GM19438 (cell line): Measurements from ENCODE around the gene CORO1C.
"Not testable (repeated sequence)": the region's sequence is repeated elsewhere in the genome, so short reads cannot be mapped to it uniquely, and the experiment has no call there.

ENCODE experiments used
- ATAC-seq: cut with Tn5 transposase; IDR thresholded peaks from one replicate; pipeline ENCODE4 v1.9.1; 2021; ENCODE audit warnings: low read depth; ENCODE audit not compliant: unreplicated experiment

CORO1C gene

DNA sequence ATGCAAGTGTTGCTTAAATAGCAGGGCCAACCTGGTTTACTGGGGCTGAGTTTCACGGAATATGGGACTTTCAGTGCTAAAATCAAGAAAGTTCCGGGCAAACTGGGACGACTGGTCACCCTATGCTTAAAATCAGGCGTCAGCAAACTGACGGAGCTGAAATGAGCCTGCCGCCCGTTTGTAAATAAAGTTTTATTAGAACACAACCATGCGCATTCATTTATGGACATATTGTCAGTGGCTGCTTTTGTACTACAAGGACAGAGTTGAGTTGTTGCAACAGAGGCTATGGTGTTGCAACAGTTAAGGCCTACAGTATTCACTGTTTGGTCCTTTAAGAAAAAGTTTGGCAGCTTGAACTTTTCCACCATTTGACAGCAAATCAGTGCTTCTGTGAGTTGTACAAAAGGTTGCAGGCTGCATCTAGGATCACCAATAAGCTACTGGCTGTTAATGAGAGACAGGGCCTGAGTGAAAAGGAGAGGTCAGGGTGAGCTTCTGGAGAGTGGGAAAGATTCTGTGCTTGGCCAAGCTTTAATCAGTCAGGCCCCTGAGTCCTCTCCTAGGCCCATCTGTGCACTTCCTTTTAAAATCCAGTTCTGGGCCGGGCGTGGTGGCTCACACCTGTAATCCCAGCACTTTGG lies 111.0 kb downstream of the CORO1C start:
- no peak for ATAC-seq

DNA sequence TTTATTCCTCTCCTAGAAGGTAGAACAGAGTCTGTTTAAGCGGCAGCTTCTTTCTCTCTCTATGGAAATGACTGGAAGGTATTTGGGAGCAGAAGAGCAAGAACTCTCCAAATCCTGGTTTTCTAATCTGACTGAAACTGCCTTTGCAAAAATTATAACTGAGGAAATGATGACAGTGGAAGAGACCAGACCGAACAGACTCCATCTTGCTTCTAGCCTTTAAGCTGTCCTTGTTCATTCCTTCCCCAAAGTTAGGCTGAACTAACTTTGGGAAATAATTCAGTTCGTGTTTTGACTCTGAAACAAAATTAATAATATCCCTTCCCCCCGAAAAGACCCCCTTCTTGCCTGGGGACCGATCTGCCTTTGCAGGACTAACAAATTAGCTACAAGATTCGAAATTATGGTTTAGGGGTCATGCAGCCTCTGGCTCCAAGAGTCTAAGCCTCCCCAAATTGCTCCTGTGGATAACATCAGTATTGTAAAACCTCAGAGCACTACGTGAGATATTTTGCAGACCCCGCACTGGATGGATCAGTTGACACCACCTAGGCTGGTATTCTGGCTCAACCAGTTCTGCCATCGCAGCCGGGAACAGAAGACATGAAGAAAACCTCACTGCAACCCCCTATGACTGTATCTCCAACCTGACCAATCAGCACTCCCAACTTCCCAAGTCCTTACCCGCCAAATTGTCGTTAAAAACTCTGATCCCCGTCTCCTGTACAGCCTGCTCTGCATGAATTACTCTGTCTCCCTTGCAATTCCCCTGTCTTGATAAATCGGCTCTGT lies 111.8 kb downstream of the CORO1C start:
- no peak for ATAC-seq

DNA sequence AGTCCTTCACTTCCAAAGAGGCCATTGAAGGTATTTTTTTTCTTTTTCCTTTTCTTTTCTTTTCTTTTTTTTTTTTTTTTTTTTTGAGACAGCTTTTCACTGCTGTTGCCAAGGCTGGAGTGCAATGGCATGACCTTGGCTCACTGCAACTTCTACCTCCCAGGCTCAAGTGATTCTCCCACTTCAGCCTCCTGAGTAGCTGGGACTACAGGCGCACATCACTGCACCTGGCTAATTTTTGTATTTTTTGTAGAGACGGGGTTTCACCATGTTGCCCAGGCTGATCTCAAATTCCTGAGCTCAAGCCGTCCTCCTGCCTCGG lies 112.4 kb downstream of the CORO1C start:
- ATAC-seq: not testable (repeated sequence)

DNA sequence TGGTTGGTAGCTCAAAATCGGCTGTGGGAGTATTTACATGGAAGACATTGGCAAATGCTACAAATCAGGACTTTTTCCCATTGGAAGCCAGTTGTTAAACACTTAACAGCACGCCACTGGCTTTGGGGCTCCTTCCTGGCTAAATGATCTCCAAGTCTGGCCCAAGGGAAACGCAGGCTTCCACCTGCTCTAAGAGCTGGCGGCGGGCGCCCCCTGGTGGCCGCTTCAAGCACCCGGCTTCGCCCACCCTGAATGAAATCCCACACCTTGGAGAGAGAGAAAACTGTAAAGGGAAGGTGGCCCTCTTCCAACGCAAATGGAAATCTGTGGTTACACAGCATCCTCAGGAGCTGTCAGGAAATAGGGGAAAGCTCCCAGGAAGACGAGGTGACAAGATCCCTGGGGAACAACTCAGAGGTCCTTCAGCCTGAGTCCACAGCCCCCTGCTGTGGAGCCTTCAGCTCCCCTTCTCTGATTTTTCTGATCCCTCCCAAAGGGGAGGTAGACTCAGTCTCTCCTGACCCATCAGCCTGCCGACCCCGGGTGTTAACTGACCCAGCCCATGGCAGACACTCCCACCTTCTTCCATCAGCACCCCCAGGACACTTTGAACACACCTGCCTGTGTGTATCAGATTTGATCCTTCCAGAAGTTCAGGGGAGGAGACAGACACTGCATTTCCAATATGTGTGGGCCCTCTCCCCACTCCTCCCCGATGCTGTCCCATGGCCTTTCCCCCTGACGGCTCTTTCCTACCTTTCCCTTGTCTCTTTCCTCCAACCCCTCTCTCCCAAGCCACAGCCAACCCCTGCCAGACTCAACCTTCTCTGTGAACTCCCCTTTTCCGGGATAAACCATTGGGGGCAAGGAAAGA lies 113.0 kb downstream of the CORO1C start:
- ATAC-seq: no peak

DNA sequence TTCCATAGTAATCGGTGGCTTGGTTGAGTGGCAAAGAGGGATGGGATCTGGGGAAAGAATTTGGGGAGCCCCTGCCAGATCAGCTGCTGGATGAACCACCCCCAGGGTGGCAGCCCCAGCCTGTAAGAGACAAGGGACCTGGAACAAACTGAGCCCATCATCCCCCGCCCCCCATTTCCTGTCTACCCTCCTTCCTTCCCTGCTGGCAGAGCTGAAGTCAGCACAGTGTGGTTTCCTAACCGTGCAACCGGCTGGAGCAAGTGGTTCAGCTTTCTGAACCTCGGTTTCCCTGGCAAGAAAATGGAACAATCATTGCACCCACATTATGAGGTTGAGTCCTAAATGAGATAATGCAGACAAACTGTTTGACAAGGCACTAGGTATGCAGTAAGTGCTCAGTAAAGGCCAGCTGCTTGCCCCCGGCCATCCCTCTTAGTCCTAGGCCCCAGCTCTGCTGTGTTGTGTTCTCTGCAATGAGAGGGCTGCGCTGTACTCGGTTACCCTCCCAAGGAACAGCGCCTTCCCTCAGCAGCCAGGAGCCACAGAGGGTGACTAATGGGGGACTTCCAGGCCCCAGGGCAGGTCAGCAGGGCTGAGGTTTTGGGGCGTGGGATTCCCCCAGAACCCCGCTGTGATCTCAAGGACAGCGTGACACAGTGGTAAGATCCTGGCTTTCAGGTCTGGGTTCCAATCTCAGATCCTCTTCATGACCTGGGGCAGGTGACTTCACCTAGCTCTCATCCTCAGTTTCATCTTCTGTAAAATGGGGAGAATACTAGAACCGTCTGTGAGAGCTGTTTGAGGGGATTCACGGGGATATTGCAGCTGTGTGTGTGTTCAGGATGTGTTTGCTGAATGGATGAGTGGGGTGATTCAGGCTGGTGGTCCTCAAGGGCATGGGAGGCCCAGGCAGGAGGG lies 114.1 kb downstream of the CORO1C start:
- peak; percentile 65 for ATAC-seq

DNA sequence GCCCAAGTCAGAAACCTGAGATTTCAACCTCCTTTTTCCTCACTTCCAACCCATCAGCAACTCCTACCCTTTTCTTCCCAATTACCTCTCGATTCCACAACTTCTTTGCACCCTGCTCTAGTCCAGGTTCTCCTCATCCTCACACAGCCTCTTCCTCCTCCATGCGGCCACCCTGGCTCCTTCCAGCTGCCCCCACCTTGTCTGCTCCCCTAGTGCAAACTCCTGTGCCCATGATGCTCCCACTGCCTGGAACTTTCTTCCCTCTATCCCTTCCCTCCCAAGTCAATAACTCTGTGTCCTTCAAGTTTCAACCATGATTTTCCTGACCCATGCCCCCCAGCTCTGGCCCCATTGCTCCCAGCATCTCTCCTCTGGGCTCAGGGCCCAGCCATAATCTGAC lies 115.0 kb downstream of the CORO1C start:
- no peak for ATAC-seq

DNA sequence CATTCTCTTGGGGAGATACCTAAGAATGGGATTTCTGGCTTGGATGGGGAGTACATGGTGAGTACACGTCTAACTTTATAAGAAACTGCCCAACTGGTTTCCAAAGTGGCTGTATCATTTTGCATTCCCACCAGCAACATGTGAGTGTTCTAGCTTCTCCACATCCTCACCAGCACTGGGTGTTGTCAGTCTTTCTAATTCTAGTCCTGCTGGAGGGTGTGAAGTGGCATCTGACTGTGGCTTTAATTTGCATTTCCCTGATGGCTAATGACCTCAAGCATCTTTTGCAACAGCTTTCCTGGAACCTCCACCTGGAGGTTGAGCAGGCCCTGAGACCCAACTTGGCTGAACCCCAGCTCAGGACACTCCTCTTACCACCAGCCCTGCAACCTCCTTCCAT lies 115.4 kb downstream of the CORO1C start:
- ATAC-seq: no peak

DNA sequence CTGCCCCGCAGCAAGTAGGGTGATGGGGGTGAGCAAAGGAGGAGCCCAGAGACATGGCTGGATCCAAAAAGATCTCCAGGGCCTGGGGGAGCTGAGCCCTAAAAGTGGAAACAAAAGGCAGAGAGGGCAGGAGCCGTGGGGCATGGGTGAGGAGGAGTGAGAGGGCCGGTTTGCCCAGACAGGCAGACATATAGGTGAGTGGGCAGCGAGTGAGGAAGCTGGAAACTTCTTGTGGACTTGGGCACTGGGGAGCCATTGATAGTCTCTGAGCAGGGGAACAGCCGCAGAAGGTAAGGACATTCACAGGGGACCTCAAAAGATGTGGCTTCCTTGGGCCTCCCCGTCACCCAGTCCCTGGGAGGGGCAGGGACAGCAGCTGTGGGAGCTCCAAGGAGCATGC lies 116.7 kb downstream of the CORO1C start:
- no peak for ATAC-seq

DNA sequence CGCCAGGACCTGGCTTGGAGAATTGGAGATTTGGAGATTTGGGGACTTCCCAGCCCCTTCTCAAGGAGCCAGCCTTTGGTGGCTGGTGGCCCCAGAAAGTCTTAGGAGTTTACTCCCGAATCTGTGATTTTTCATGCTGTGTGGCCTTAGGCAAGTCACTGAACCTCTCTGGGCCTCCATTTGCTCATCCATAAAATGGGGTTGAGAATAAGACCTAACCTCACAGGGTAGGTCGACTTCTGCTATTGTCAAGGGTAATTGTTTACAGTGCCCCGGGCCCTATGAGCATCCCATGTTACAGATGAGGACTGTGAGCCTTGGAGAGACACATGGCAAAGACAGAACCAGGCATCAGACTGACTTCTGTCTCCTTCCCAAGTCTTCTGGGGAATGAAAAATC lies 117.3 kb downstream of the CORO1C start:
- ATAC-seq: no peak

DNA sequence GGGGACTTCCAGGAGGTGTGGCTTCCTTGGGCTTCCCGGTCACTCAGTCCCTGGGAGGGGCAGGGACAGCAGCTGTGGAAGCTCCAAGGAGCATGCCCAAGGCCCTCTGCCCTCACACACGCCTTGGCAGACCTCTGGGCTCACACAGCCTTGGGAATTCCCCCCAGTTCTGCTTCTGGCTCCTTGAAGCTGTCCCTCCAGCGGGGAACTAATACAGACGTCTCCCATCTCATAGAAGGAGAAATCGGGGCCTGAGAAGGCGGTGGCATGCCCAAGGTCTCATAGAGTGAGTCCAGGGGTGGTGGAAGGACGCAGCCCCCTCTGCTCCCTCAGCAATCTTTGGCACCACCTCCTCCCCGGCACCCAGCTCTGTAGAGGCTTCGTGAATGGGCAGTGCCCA lies 117.8 kb downstream of the CORO1C start:
- no peak for ATAC-seq

DNA sequence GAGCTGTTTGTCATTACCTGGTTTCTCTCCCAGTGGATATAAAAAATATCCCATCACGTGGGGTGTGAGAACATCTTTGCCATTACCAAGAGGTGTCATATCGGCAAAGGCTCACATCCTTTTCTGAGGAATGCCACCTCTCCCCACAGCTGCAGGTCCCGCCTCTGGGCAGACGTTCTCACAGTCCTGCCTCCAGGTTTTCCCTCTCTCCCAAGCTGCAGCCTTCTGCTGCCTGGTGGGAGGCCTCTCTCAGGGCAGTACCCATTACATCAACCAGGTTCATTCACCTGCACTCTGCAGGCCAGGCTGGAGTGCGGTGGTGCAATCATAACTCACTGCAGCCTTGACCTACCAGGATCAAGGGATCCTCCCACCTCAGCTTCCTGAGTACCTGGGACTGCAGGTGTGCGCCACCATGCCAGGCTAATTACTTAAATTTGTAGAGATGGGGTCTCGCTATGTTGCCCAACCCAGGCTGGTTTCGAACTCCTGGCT lies 118.5 kb downstream of the CORO1C start:
- ATAC-seq: no peak

DNA sequence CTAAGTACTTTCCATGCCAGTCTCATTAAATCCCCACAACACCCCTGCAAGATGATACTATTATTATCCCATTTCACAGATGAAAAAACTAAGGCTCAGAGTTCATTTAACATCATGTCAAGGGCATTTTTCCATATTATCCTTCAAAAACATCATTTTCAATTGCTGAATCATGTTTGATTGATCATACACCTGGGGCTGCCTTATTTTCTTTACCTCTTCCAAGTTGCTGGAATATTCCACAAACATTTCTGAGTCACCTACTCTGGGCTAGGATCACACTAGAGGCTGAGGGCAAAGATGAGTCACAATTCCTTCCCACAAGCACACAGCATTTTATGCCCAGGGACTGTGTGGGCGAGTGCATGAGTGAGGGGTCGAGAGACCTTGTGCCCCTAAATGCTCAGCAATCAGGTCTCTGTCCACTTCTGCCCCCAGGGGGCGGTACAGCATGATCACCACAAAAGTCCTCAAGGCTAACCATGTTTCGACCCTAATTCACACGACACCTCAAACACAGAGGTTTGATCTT lies 119.4 kb downstream of the CORO1C start:
- ATAC-seq: no peak

DNA sequence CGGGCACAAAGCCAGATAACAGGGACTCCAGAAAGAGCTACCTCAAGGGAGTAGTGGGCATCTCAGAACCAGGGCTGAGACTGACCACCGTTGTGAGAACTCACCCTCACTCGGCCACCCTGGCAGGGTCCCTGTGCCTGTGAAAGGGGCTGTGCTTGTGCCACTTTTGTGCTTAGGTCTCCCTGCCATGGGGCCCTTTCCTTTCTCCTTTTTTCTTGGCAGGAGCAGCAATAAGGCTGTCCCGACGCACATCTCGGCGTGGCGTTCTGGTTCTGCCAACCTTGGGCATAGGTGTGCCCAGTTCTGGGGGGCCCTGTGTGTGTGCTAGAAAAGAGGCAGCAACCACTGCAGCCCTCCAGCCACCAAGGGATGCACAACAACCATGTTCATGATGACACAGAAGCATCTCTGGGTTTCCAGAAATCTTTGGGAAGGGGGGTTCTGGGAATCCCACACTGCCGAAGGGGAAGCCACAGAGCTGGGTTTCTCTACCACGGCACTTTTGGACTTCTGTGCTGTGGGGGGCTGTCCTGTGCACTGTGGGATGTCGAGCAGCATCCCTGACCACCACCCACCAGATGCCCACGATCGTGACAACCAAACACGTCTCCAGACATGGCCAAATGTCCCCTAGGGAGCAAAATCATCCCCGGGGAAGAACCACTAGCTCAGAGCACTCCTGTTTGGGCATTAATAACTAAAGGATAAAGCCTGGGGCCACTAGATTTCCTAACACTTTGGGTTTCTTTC lies 120.3 kb downstream of the CORO1C start:
- ATAC-seq: no peak

DNA sequence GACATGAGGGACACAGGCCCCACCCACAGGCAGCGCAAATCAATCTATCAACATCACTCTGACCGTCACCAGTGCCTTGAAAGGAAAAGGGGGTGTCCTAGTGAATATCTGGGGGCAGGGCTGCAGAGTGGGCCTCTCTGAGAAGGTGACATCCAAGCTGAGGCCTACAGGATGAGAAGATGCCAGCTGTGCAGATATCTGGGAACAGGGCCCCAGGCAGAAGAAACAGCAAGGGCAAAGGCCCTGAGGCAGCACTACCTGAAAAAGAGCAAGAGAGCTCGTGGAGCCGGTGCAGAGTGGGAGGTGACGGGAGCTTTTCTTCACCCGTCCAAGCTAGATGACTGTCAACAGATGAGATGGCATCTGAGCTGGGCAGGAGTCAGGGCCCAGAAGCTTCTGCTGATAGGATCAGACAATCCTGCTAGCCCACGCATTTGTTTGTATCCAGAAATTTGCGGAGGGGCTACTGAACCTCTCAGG lies 120.9 kb downstream of the CORO1C start:
- ATAC-seq: no peak

DNA sequence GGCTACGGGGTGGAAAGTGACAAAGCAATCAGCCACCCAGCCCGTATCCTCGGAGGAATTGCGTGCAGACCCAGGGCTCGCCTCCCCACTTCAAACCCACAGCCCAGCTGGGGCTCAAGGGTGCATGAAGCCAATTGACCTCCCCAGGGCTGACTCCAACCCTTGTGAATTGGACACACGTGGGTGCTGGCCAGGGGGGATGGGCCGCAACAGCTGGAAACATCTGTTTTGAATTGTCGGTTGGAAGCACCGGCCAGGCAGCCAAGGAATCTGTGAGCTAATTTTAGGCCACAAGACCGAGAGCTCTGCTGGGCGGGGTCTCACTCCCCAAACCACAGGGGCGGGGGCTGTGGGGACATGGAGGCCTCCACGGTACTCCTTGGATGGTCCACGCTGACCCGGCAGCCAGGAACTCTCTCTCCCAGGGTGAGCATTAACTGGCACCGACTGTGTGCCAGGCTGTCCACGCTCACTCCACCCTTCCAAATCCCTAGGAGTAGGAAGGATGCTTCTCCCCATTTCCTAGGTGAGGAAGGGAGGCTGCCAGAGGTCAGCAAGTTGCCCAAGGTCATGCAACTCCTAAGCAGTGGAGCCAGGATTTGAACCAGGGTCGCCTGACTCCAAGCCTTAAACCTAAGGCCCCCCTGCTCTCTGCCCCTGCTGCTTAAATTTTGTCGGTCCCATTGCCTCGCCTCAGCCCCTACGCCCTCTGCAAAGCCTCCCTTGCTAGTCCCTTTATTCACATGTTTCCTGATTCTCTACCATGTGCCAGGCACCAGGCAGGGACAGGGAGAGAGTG lies 121.6 kb downstream of the CORO1C start:
- ATAC-seq: no peak

DNA sequence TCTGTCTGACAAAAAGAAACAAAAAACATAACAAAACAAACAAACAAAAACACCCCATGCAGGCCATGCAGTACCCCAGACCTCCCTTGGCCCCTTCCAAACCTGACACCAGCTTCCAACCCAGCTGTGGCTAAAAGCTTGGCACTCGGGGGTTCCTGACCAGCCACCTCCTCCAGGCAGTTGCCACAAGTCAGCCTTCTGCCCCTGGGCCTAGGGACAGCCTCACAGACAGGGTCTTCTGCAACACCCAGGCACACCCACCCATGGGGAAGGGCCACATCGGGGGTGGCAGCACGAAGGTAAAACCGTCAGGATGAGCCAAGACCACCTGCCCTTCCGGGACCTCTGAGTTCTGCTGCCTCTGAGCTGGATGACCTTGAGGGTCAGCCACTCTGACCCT lies 122.7 kb downstream of the CORO1C start:
- ATAC-seq: no peak

DNA sequence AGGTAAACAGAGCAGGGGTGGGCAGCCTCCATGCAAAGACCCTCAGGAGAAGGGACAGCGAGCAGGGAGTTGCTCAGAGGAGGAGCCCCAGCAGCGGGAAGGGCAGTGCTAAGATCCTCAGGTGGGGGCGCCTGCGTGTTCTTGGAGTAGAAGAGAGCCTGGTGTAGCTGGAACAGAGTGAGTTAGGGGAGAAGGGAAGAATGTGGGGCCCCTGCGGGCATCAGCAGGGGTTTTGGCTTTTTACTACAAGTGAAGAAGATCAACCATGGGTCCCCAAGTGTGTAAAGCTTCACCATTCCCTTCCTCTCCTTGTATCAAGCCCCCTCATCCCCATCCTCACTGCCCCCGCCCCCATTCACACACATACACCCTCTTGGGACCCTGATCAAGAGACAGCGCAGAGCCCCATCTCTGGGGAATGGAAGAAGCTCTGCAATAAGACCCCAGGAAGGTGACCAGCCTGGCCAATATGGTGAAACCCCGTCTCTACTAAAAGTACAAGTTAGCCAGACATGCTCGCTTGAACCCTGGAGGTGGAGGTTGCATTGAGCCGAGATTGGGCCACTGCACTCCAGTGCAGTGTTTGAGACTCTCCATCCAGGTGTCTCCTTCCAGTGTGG lies 123.2 kb downstream of the CORO1C start:
- ATAC-seq: no peak

DNA sequence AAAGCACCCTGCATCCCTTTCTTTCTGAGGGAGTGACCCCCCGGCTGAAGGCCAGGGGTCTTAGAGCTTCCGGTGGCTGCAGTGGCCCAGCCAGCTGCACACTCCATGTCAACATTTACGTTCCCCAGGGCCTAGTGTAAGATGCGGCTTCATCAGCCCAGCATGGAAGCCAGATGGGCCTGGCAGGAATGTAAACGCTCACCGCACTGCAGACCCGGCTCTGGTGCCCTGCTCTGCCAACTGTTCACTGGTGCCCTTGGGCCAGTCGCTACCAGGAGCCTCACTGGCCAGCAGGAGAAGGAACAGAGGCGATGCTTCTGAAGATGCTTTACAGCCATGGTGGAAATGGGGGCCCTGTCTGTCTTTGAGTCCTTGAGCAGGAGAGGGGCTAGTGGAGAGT lies 124.8 kb downstream of the CORO1C start:
- ATAC-seq: no peak
